NCI-H82 (cell line): ENCODE data around the gene WDR19.
"Not testable (repeated sequence)": the region's sequence is repeated elsewhere in the genome, so short reads cannot be mapped to it uniquely, and the experiment has no call there.

Experiments
- DNase-seq: peaks from one replicate; lab custom pipeline; 2025; lab: John Stamatoyannopoulos, UW

WDR19 gene

DNA sequence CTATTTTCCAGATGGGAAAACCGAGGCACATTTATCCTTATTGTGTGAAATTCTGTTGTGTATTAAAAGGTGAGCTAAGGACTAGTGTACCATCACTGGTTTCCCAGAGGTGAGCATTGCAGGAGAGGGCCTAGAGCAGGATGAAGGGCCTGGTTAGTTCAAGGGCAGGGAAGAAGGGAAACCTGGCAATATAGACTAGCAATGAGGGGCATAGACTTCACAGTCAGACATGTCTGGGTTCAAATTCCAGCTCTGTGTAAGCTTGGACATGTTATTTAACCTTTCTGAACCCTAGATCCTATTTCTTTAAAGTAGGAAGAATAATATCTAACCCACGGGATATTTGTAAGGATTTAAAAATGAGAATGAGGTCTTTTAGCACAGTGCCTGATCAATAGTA lies 50.8 kb downstream of the WDR19 start:
- no peak for DNase-seq

DNA sequence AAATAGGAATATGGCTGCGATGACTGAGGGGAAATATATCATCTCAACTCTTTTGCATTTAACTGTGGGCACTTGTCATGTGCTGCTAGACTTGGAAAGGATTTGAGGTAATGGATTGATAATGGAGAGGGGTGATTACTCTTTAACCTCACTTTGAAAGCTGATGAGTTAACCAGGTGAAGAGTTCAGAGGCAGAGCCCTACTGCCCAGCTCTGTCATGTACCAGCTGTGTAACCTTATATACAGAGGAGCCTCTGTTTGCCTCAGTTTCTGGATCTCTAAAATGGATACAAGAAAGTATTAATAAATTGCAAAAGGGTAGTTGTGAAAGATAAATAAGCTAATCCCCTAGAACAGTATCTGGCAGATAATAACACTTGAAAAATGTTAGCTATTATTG lies 51.5 kb downstream of the WDR19 start:
- DNase-seq = no peak

DNA sequence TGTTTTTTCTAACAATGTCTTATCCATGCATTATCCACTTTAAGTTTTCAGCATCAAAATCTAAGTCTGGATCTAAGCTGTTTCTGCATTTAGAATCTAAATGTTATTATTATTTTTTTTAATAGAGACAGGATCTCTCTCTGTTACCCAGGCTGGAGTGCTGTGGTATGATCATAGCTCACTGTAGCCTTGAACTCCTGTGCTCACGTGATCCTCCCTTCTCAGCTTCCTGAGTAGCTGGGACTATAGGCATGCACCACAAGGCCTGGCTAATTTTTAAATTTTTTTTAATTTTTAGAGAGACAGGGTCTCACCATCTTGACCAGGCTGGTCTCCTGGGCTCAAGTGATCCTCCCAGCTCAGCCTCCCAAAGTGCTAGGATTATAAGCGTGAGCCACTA lies 52.7 kb downstream of the WDR19 start:
- no peak for DNase-seq

DNA sequence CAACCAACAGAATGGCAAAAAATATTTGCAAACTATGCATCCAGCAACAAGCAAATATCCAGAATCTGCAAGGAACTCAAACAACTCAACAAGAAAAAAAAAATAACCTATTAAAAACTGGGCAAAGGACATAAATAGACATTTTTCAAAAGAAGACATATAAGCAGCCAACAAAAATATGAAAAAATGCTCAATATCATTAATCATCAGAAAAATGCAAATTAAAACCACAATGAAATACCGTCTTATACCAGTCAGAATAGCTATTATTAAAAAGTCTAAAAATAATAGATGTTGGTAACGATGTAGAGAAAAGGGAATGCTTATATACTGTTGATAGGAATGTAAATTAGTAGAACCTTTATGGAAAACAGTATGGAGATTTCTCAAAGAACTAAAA lies 53.4 kb downstream of the WDR19 start:
- no peak for DNase-seq

DNA sequence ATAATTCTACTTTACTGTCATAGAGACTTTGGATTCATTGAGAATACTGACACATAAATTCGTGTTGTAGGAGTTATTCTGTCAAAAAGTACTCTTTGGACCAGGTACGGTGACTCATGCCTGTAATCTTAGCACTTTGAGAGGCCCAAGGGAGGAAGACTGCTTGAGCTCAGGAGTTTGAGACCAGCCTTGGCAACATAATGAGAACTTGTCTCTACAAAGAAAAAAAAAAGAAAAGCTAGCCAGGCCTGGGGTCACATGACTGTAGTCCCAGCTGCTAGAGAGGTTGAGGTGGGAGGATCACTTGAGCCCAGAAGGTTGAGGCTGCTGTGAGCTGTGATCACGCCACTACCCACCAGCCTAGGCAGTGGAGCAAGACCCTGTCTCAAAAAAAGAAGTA lies 54.9 kb downstream of the WDR19 start:
- DNase-seq = no peak

GRCh38 chr4:39243462-39243861 lies 61.1 kb downstream of the WDR19 start:
- no peak for DNase-seq

GRCh38 chr4:39255266-39255665 lies 72.9 kb downstream of the WDR19 start:
- DNase-seq = peak; percentile 5

GRCh38 chr4:39255871-39256270 lies 73.5 kb downstream of the WDR19 start:
- DNase-seq = peak; percentile 2

DNA sequence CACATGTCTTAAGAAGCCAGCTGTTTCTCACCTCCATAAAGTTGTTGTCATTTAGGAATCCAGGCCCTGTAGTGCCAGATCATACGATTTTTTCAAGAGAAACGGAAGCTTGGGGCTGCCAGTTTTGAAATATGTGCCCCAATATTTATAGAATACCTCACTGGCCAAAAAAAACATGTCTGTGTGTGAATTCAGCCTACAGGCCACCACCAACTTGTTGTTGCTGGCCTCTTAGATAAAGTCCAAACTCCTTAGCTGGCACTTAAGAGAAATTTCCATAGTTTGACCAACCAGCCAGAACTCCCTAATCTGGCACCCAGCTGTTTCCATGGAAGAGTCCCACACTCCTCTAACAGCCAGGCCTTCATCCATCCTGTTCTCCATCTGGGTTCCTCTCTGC lies 74.1 kb downstream of the WDR19 start:
- no peak for DNase-seq

- DNase-seq = no peak
Measured at GRCh38 chr4:39259571-39260330, 77.4 kb downstream of the WDR19 start.

DNA sequence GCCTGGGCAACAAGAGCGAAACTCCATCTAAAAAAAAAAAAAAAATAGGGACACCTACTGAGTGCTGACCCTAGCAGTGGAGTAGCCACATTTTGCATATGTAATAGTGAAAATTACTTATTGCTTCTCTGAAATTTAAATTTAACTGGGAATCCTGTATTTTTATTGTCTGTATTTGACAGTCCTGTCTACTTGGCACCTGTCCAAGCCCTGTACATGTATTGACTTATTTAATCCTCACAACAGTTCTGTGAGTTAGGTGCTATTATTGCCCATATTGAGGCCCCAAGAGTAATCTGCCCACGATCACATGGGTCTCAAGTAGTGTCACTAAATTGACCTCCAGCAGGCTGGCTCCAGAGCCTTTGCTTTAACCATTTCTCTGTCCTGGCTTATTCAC lies 81.6 kb downstream of the WDR19 start:
- DNase-seq = peak; percentile 20

- DNase-seq = no peak
Measured at GRCh38 chr4:39274503-39274902, 92.2 kb downstream of the WDR19 start.

DNA sequence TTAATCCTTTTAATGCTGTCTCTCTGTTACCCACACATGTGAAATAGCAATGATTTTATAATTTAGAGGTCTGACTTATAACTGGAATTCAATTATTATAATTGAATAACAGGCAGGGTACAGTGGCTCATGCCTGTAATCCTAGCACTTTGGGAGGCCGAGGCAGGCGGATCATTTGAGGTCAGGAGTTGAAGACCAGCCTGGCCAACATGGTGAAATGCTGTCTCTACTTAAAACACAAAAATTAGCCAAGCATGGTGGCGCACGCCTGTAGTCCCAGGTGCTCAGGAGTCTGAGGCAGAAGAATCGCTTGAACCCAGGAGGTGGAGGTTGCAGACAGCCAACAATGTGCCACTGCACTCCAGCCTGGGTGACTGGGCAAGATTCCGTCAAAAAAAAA lies 95.3 kb downstream of the WDR19 start:
- not testable (repeated sequence) for DNase-seq

DNA sequence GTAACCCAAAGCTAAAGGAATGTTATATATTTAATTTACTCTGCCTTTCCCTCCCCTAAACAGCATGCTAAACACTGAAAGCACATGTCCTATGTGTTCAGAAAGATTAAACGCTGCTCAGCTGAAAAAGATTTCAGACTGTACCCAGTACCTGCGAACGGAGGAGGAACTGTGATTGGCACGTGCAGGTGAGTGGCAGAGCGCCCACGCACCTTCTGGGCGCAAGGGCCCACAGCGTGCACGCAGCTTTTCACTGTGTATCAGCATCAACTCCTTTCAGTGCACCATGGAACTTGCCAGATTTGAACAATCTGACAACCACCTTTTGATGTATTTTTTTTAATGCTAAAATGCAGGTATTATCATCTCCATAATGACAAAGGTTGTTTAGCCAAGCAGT lies 96.1 kb downstream of the WDR19 start:
- DNase-seq = no peak

GRCh38 chr4:39279416-39279815 lies 97.1 kb downstream of the WDR19 start:
- no peak for DNase-seq

- DNase-seq = no peak
Measured at GRCh38 chr4:39280770-39281169, 98.4 kb downstream of the WDR19 start.

DNA sequence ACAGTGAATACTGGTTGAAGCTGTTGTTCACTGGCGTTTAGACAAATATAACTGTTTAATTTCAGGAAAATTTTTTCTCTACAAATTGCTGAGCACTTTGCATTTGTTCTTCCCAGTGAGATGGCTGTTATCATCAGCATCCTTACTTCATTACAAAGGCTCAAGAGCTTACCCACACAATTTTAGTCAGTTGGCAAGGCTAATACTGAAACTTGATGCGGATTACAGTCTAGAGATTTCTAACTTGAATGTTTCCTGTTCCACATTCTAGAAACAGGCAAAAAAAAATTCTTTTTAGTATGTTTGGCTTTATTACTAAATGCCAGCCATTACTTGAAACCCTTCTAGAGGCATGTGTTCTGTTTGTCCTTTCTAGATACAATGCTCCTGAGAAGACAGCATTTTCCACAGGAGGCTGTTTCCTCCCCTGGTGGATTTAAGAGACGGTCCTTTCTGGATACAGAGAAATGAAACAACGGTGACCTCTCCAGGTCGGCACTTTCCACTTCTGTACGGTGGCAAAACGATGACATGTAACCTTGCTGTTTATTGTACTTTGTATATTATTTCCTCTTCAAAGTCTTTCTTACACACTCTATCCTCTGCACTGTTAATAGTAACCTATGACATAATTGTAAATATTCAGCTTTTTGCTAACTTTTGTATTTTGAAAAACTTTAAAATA lies 102.9 kb downstream of the WDR19 start:
- DNase-seq = no peak

DNA sequence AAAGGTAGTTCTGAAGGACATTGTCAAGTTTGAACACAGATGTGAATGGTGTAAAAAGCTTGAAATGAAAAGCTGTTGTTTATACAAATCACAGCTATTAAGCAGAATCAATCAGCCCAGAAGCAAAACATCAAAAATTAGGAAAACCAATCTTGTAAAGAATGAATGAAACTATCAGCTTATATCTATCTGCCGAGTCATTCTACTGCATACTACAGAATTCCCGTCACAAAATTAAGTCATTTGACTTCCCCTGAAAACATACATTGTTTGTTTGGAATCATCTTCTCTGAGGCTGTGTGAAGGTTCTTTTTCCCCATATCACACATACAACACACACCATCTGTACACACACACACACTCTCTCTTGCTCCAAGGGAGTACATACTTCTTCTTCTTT lies 103.5 kb downstream of the WDR19 start:
- DNase-seq = no peak

DNA sequence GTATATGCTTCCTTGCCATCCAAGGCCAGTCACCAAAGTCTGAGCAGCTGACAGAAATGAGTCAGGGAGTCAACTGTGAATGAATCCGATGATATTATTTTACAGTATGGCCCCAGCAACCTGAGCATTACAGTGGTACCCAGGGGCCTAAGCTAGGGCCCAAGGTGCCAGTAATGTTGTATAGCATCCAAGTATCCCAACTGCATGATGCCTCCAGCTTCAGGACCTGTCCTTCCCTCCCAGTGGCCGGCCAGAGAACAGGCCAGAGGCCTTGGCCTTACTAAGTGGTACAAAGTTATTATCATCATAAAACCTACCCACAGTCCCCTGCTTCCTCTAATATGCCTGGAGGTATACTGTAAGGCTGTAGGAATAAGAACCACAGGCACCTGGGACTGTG lies 103.9 kb downstream of the WDR19 start:
- DNase-seq = no peak

DNA sequence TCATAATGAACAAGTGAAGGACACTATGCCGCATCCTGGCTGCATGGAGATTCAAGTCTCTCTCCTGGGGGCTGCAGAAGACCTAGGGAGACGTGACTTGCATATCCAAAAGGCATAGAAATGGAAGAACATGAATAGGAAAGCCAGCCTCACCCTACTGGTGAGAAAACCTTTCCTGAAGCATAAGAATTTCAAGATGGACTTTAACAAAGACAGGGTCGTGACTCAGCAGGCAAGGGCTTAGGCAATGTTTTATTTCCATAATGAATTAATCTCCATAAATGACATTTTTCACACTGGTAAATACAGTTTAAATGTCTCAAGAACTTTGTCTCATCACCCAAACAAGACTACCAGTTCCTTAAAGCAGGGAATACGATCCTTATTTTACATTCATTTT lies 104.9 kb downstream of the WDR19 start:
- no peak for DNase-seq

DNA sequence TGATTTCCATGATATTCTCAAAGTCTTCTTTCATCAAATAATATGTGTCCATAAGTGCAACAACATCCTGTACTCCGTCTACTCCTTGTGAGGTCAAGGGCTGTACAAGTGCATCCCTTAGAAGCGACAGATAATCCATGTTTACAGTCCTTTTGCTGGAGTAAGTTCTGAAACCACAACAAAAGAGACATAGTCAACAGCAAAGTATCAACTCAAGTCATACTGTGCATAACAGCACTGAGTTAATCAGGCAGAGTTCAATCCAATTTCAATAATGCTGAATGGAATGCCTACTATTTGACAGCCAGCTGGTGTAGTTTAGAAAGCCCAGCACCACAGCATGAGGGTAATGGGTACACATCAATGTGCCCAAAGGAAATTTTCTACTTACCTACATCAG lies 109.4 kb downstream of the WDR19 start:
- DNase-seq = peak; percentile 34

- not testable (repeated sequence) for DNase-seq
Measured at GRCh38 chr4:39292433-39292832, 110.1 kb downstream of the WDR19 start.

DNA sequence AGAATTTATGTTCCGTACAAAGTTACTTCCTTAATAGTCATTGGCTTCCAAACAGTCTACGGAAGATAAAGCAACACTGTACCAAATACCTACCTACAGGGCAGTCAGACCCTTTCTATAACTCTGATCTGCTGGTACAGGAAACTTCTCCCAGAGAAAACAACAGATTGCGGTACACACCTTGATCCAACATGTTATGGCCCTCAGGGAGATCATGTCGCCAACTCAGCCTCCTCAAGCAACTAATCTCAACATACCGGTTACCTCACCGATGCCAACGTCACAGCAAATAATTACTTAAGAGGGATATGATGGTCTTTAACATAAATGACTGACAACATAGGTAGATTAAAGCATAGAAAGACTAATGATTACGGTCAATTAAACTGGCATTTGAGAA lies 113.5 kb downstream of the WDR19 start:
- no peak for DNase-seq

- DNase-seq = no peak
Measured at GRCh38 chr4:39302901-39303300, 120.6 kb downstream of the WDR19 start.
